Activated CD4-positive, alpha-beta T cell treated with anti-CD3 and anti-CD28 coated beads, Interleukin-2, amount 50 U/mL, for 16 hours (primary cell): Measurements from ENCODE around the gene BTRC.
A peak's percentile ranks its signal among the peaks of the same experiment; 100 is the strongest.

Source experiments
- DNase-seq: peaks from one replicate; pipeline ENCODE4 v3.0.0-alpha.2; 2020

BTRC gene

DNA sequence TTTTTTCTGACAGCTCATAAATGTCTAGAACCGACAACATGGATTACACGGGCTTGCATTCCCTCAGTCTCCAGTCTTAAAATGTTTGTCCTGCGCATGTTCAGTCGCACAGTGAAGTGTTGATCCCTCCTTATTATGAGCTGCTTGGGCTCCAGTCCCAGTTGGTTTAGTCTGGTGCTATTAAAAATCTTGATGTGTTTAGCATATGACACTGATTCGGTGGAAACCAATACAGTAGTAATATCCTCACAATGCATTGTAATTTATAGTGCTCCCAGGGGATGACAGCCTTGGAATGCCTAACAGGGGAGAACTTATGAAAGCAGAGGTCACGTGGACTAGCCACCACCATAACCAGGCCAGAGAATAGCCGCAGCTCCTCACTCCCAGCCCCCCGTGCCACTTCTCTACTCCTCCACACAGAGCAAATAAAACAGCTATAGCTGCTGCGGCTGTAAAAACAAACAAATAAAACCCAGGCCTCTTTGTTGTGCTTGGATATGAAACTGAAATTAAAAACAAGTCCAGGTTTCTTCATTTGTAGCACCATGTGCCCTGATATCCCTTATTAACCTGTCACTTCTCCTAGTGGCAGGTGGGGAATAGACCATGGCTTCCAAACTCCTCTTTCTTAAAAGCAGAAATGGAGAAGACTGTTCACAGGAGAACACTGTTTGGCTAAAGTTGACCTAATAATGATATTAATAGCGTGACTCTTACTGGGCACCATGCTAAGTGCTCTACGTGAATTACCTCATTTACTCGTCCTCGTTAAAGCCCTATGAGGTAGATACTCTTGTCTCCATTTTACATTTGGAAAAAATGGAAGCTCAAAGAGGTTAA lies 241.8 kb downstream of the BTRC start:
- DNase-seq, result no peak

DNA sequence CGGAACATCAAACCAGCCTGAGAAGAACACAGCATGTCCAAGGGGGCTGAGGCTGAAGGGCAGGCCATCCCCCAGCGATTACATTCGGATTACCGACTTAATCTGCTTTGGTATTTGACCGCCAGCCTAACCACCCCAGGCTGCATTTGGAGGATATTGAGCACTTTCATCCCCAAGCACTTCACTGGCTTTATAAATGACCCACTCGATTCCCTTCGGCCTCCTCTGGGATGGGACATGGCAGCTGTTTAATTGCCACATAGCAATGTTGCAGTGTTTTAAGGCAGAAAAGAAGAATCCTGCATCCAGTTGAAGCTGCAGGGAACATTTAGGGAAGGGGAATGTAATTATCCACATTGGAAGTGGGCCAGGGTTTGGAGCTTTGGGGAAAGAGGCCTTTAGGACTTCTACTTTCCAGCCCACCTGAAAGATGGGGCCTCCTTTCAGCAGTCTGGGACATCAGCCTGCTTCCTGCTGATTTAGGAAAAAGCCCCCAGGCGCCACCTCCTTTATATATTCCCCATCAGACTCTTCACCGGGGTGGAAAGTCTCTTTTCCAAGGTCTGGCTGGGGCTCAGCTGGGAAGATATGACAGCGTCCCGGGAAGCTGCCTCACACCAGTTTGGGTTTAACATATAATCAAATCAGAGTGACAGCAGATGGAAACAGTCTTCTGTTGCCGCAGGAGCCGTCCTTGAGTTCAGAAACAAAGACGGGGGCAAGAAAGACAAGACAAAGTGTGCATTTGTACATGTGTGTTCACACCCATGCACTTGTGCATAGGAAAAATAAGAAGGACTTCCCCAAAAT lies 243.3 kb downstream of the BTRC start:
- DNase-seq, result no peak

DNA sequence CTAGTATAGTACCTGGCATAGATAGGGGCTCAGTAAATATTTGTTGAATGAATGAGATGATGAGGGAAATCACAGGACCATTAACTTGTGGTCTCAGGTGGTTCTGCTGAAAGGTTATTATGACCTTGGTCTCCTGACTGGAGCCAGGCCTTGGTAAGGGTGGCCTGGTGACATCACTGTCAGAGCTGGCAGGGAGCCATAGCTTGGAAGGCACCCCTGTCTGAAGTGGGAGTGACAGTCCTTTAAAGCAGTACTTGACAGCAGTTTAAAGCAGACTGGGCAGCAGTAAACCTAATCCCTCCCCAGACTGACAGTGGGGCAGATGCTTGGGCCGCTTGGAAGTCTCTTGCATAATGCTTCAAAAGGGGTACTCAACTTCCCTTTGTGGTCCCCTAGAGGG lies 247.6 kb downstream of the BTRC start:
- no peak for DNase-seq

DNA sequence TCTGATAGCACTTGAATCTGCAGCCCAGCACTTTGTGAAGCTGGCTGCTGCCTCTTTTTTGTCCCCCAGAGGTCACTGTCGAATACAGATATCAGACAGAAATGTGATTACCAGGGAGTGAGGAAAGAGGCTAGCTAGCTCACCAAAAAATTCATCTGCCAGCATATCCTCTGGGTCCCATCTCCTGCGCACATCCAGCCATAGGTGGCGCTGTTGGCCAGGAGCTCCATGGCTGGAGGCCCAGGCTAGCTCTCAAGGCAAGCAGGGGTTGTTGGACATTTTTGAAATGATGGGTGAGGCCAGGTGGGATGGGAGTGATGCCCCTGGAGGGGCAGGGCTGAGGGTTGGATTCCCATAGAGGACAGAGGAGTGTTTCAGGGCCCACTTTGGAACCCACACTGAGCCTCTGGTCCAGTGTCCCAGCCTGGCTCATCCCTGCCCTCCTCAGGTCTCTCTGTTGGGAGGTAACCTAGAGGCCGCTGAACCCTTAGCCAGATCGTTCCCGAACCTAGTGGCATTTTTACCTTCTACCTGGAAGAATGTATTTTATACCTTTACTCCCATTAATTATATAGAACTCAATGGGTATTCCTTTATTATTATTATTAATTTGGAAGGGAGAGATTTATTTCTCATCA lies 248.9 kb downstream of the BTRC start:
- DNase-seq, result peak; percentile 84
